HL-60/S4 treated with phorbol 12-myristate 13-acetate at 8.2 ng/mL for 4 days and 3 days (cell line): Measurements from ENCODE around the gene METTL22.

ENCODE experiments used
- in situ Hi-C: fragments of 300-500 bp; cut with MboI; formaldehyde crosslinking; loops from 2 replicates; pipeline ENCODE4 v1.15.0; 2022; ENCODE audit warnings: low sequenced_read_pairs

The METTL22 gene

GRCh38 chr16:8591451-8591850 lies 30.0 kb upstream of the METTL22 start:
- in situ Hi-C loops, result no loop called here

- in situ Hi-C loops, result no loop called here
Observed at GRCh38 chr16:8594149-8594666, 27.3 kb upstream of the METTL22 start.

- in situ Hi-C loops, result no loop called here
Observed at GRCh38 chr16:8595783-8596182, 25.7 kb upstream of the METTL22 start.

GRCh38 chr16:8596581-8596980 lies 24.9 kb upstream of the METTL22 start:
- in situ Hi-C loops, result no loop called here

GRCh38 chr16:8600144-8600775 lies 21.2 kb upstream of the METTL22 start:
- in situ Hi-C loops, result no loop called here

- in situ Hi-C loops, result no loop called here
Observed at GRCh38 chr16:8605554-8605953, 15.9 kb upstream of the METTL22 start.

- in situ Hi-C loops, result no loop called here
Observed at GRCh38 chr16:8607214-8607613, 14.3 kb upstream of the METTL22 start.

- in situ Hi-C loops, result no loop called here
Observed at GRCh38 chr16:8611122-8611521, 10.4 kb upstream of the METTL22 start.

GRCh38 chr16:8611886-8612600 lies 9.5 kb upstream of the METTL22 start:
- in situ Hi-C loops, result no loop called here

- in situ Hi-C loops, result no loop called here
Observed at GRCh38 chr16:8614435-8615029, 7.0 kb upstream of the METTL22 start.

- in situ Hi-C loops, result no loop called here
Observed at GRCh38 chr16:8619671-8620370, 1.7 kb upstream of the METTL22 start.

GRCh38 chr16:8620535-8620934 lies 963 bp upstream of the METTL22 start:
- in situ Hi-C loops, result no loop called here

- in situ Hi-C loops, result no loop called here
Observed at GRCh38 chr16:8621222-8621571, 301 bp upstream of the METTL22 start.

- in situ Hi-C loops, result no loop called here
Observed at GRCh38 chr16:8622315-8622656, 788 bp downstream of the METTL22 start.

GRCh38 chr16:8623634-8624033 lies 2.1 kb downstream of the METTL22 start:
- in situ Hi-C loops, result no loop called here

GRCh38 chr16:8625491-8626087 lies 4.1 kb downstream of the METTL22 start:
- in situ Hi-C loops, result no loop called here

- in situ Hi-C loops, result no loop called here
Observed at GRCh38 chr16:8626946-8627345, 5.4 kb downstream of the METTL22 start.

GRCh38 chr16:8627456-8627855 lies 6.0 kb downstream of the METTL22 start:
- in situ Hi-C loops, result no loop called here

GRCh38 chr16:8628981-8629725 lies 7.7 kb downstream of the METTL22 start:
- in situ Hi-C loops, result no loop called here

- in situ Hi-C loops, result no loop called here
Observed at GRCh38 chr16:8630255-8630953, 8.9 kb downstream of the METTL22 start.
